ENCODE results near the gene CHCHD4. TPM values are rescaled to one million over a fixed set of nuclear protein-coding genes. Genes with fewer than 3 reads are reported as not detected.

Gene CHCHD4
- total RNA-seq, 2 donors from 2014 or later, result 1.3 to 7.0 TPM

GRCh38 chr3:14141602-14142341, 17.1 kb upstream of the CHCHD4 start:
- intact Hi-C loops (cut with DNase I), result no loop called here
- ATAC-seq (no peak), DNase-seq (no peak)
- Histone ChIP-seq H3K36me3 (replicated peaks in 1 of 2; ENCODE audit: insufficient read depth in 1 of 2, low read depth in 2 of 2) (peaks cover 0 to 6% of the 10 kb centered on the region in 2 donors), H3K4me3 (no peak overlapping the region), H3K27me3 (no peaks in the 10 kb centered on the region), H3K4me1 (peaks cover 22% of the 10 kb centered on the region), H3K9me3 (no peaks in the 10 kb centered on the region), H3K27ac (no peak overlapping the region)
- WGBS, 2 donors, result 85 to 94% methylated on average over 15 to 19 of the region's 19 CpGs
- TF ChIP-seq CTCF (IDR thresholded peaks at IDR 0.05) (no peak), POLR2A (IDR thresholded peaks at IDR 0.05) (no peak)

- 56 to 73% methylated on average over 2 of the region's 2 CpGs for WGBS, 2 donors
- Histone ChIP-seq H3K36me3 (replicated peaks in 1 of 2; ENCODE audit: insufficient read depth in 1 of 2, low read depth in 2 of 2) (peaks cover 0 to 7% of the 10 kb centered on the region in 2 donors), H3K4me1 (peaks cover 22% of the 10 kb centered on the region), H3K27ac (no peak overlapping the region), H3K9me3 (no peaks in the 10 kb centered on the region), H3K27me3 (no peaks in the 10 kb centered on the region), H3K4me3 (no peak overlapping the region)
- ATAC-seq (no peak), DNase-seq (no peak)
- intact Hi-C loops (cut with DNase I), result no loop called here
- no peak for TF ChIP-seq POLR2A (IDR thresholded peaks at IDR 0.05)
- TF ChIP-seq CTCF (IDR thresholded peaks at IDR 0.05), result no peak
These were observed 16.5 kb upstream of the CHCHD4 start for GRCh38 chr3:14141144-14141543.

- Histone ChIP-seq H3K9me3 (no peaks in the 10 kb centered on the region), H3K4me1 (peaks cover 21% of the 10 kb centered on the region), H3K36me3 (replicated peaks in 1 of 2; ENCODE audit: insufficient read depth in 1 of 2, low read depth in 2 of 2) (peaks cover 0 to 11% of the 10 kb centered on the region in 2 donors), H3K27ac (no peak overlapping the region), H3K4me3 (no peak overlapping the region), H3K27me3 (no peaks in the 10 kb centered on the region)
- TF ChIP-seq CTCF (IDR thresholded peaks at IDR 0.05) (no peak), POLR2A (IDR thresholded peaks at IDR 0.05) (no peak)
- ATAC-seq (no peak), DNase-seq (no peak)
- intact Hi-C loops (cut with DNase I), result no loop called here
- 75 to 92% methylated on average over 1 to 2 of the region's 2 CpGs for WGBS, 2 donors
These were observed 16.0 kb upstream of the CHCHD4 start for GRCh38 chr3:14140668-14141067.

- H3K9me3 ChIP-seq, result no peaks in the 10 kb centered on the region
- peaks cover 0 to 17% of the 10 kb centered on the region in 2 donors for H3K36me3 ChIP-seq (replicated peaks in 1 of 2; ENCODE audit: insufficient read depth in 1 of 2, low read depth in 2 of 2)
- intact Hi-C loops (cut with DNase I), result no loop called here
- TF ChIP-seq CTCF (IDR thresholded peaks at IDR 0.05), result no peak
- TF ChIP-seq POLR2A (IDR thresholded peaks at IDR 0.05), result no peak
- WGBS, 2 donors, result 75 to 87% methylated on average over 2 to 5 of the region's 5 CpGs
- H3K4me1 ChIP-seq, result peaks cover 12% of the 10 kb centered on the region
- H3K27ac ChIP-seq, result no peak overlapping the region
- no peak for DNase-seq
- no peak for ATAC-seq
- no peaks in the 10 kb centered on the region for H3K27me3 ChIP-seq
- no peak overlapping the region for H3K4me3 ChIP-seq
These were observed 15.1 kb upstream of the CHCHD4 start for GRCh38 chr3:14139771-14140170.
